Stimulated activated CD4-positive, alpha-beta T cell treated with anti-CD3 and anti-CD28 coated beads, TNF-alpha, amount 100 ng/mL, for 48 hours (primary cell): ENCODE data around the gene CIDEA.
"Not testable (repeated sequence)": the region's sequence is repeated elsewhere in the genome, so short reads cannot be mapped to it uniquely, and the experiment has no call there.

ENCODE experiments used
- DNase-seq, 3 donors: peaks; one replicate each; pipeline ENCODE4 v3.0.0-alpha.2; 2020; ENCODE audit warnings: low read depth in 3 of 3

CIDEA gene

GRCh38 chr18:12239431-12239830 lies 14.7 kb upstream of the CIDEA start:
- DNase-seq: no peak

- no peak for DNase-seq
These were observed 11.4 kb upstream of the CIDEA start for GRCh38 chr18:12242658-12243260.

- not testable (repeated sequence) for DNase-seq
These were observed 10.9 kb upstream of the CIDEA start for GRCh38 chr18:12243272-12243671.

- DNase-seq: no peak
These were observed 8.4 kb upstream of the CIDEA start for GRCh38 chr18:12245793-12246135.

- no peak for DNase-seq
These were observed 7.0 kb upstream of the CIDEA start for GRCh38 chr18:12246849-12247808.

- DNase-seq: no peak
These were observed 6.2 kb upstream of the CIDEA start for GRCh38 chr18:12247946-12248345.

GRCh38 chr18:12248926-12249720 lies 5.0 kb upstream of the CIDEA start:
- no peak for DNase-seq

- DNase-seq: no peak
These were observed 2.9 kb upstream of the CIDEA start for GRCh38 chr18:12251311-12251710.

GRCh38 chr18:12252061-12252460 lies 2.1 kb upstream of the CIDEA start:
- no peak for DNase-seq

GRCh38 chr18:12253027-12253426 lies 1.1 kb upstream of the CIDEA start:
- DNase-seq: no peak

- no peak for DNase-seq
These were observed 462 bp upstream of the CIDEA start for GRCh38 chr18:12253663-12254135.

- no peak for DNase-seq
These were observed 805 bp downstream of the CIDEA start for GRCh38 chr18:12254820-12255511.

- no peak for DNase-seq
These were observed 1.5 kb downstream of the CIDEA start for GRCh38 chr18:12255626-12256026.

GRCh38 chr18:12256951-12257350 lies 2.8 kb downstream of the CIDEA start:
- DNase-seq: no peak

GRCh38 chr18:12257996-12258718 lies 4.0 kb downstream of the CIDEA start:
- DNase-seq: no peak

GRCh38 chr18:12258719-12259705 lies 4.9 kb downstream of the CIDEA start:
- DNase-seq: no peak

GRCh38 chr18:12262748-12263147 lies 8.6 kb downstream of the CIDEA start:
- no peak for DNase-seq

GRCh38 chr18:12264864-12265263 lies 10.7 kb downstream of the CIDEA start:
- no peak for DNase-seq

- DNase-seq: peak; percentile 36 to 44 (median 41)
These were observed 17.4 kb downstream of the CIDEA start for GRCh38 chr18:12271376-12272235.
